SK-N-SH (cell line): ENCODE data around the gene SLC17A3. TPM values are rescaled to one million over a fixed set of nuclear protein-coding genes. Genes with fewer than 3 reads are reported as not detected.

ENCODE experiments used
- CTCF ChIA-PET: fragments of 300-600, 350-600 bp; formaldehyde crosslinking; extraction: SDS; loops from one replicate; lab custom pipeline; 2021; lab: Yijun Ruan, JAX
- POLR2A ChIA-PET: fragments of 350-600 bp; sonication (Branson Sonifier 250); formaldehyde crosslinking; extraction: SDS; loops from one replicate; lab custom pipeline; 2020; ENCODE audit warnings: antibody characterized with exemption, inconsistent platforms; lab: Yijun Ruan, JAX
- DNase-seq: peaks from one replicate; pipeline ENCODE4 v3.0.0; 2012
- H2AFZ ChIP-seq: fragments of 200-600 bp; sonication (generic); 2 replicates; pipeline ENCODE4 v1.8.1; 2016; ENCODE audit warnings: antibody characterized with exemption, mild to moderate bottlenecking, low read depth
- H3F3A ChIP-seq: fragments of 200-600 bp; sonication (generic); replicated peaks from 2 replicates; pipeline ENCODE3; 2016; ENCODE audit warnings: antibody characterized with exemption, mild to moderate bottlenecking; ENCODE audit not compliant: insufficient read depth
- H3K27ac ChIP-seq, 2 experiments: fragments of 200-500 bp in 1 of 2; fragments of 200-600 bp in 1 of 2; sonication (Bioruptor generic) in 1 of 2; sonication (generic), shearing (Covaris generic) in 1 of 2; 2 replicates each; pipeline versions ENCODE4 v1.5.1 to v1.6.1; 2014 to 2016; ENCODE audit warnings: low read depth in 2 of 2, inconsistent platforms in 1 of 2, low read length in 1 of 2, mild to moderate bottlenecking in 1 of 2, mixed read lengths in 1 of 2
- H3K27me3 ChIP-seq: fragments of 200-600 bp; sonication (generic), shearing (Covaris generic); 2 replicates; pipeline ENCODE4 v1.6.1; 2016; ENCODE audit warnings: mixed run types; ENCODE audit not compliant: insufficient read depth
- H3K36me3 ChIP-seq, 2 experiments: fragments of 200-500 bp in 1 of 2; fragments of 200-600 bp in 1 of 2; sonication (Bioruptor generic) in 1 of 2; sonication (generic) in 1 of 2; replicated peaks in 1 of 2; 2 replicates each; pipeline versions ENCODE3 to v1.5.1; 2014 to 2016; ENCODE audit warnings: low read length in 1 of 2, mild to moderate bottlenecking in 1 of 2; ENCODE audit not compliant: insufficient read depth in 2 of 2, control insufficient read depth in 1 of 2
- H3K4me1 ChIP-seq, 2 experiments: fragments of 200-500 bp in 1 of 2; fragments of 200-600 bp in 1 of 2; sonication (Bioruptor generic) in 1 of 2; sonication (generic), shearing (Covaris generic) in 1 of 2; 2 replicates each; pipeline versions ENCODE4 v1.5.1 to v1.6.1; 2014 to 2016; ENCODE audit warnings: low read depth in 1 of 2, low read length in 1 of 2, mixed run types in 1 of 2; ENCODE audit not compliant: insufficient read depth in 2 of 2, control insufficient read depth in 1 of 2
- H3K4me2 ChIP-seq: fragments of 200-600 bp; sonication (generic), shearing (Covaris generic); 2 replicates; pipeline ENCODE4 v1.6.1; 2017; ENCODE audit warnings: mixed run types
- H3K4me3 ChIP-seq, 2 experiments: fragments of 200-500 bp in 1 of 2; fragments of 200-600 bp in 1 of 2; sonication (Bioruptor generic) in 1 of 2; sonication (generic), shearing (Covaris generic) in 1 of 2; 2 replicates each; pipeline versions ENCODE4 v1.5.1 to v1.8.1; 2014 to 2016; ENCODE audit warnings: low read depth in 2 of 2, inconsistent platforms in 1 of 2, low read length in 1 of 2, mild to moderate bottlenecking in 1 of 2, mixed read lengths in 1 of 2, moderate library complexity in 1 of 2
- H3K79me2 ChIP-seq: fragments of 200-600 bp; sonication (generic); 2 replicates; pipeline ENCODE4 v1.8.1; 2017; ENCODE audit warnings: mild to moderate bottlenecking; ENCODE audit not compliant: insufficient read depth
- H3K9ac ChIP-seq: fragments of 200-600 bp; sonication (generic); 2 replicates; pipeline ENCODE4 v1.6.1; 2017; ENCODE audit warnings: mixed run types
- H3K9me2 ChIP-seq: fragments of 200-600 bp; sonication (generic); 2 replicates; pipeline ENCODE4 v1.6.1; 2017; ENCODE audit warnings: mixed run types
- H3K9me3 ChIP-seq: fragments of 200-600 bp; sonication (generic); 2 replicates; pipeline ENCODE4 v1.6.1; 2017; ENCODE audit warnings: mixed run types, mild to moderate bottlenecking, moderate library complexity
- H4K20me1 ChIP-seq: fragments of 200-600 bp; sonication (generic); 2 replicates; pipeline ENCODE4 v1.6.1; 2017; ENCODE audit warnings: mild to moderate bottlenecking, mixed run types; ENCODE audit not compliant: insufficient read depth
- CHD2 ChIP-seq: fragments of 150-350 bp; IDR thresholded peaks from 2 replicates; pipeline ENCODE4 v1.6.1; 2018; ENCODE audit warnings: low read length; ENCODE audit not compliant: partially characterized antibody
- EZH2phosphoT487 ChIP-seq: fragments of 200-600 bp; sonication (generic); IDR thresholded peaks from 2 replicates; pipeline ENCODE4 v1.6.1; 2017; ENCODE audit warnings: low read depth, mixed run types, mild to moderate bottlenecking, antibody characterized with exemption, moderate library complexity, borderline replicate concordance
- FOSL2 ChIP-seq: IDR thresholded peaks from 2 replicates; pipeline ENCODE4 v1.4.0; 2012; ENCODE audit warnings: low read depth, mild to moderate bottlenecking, moderate library complexity, borderline replicate concordance
- GABPA ChIP-seq: IDR thresholded peaks from 2 replicates; pipeline ENCODE4 v1.4.0; 2012; ENCODE audit warnings: low read depth, mild to moderate bottlenecking
- GATA2 ChIP-seq: sonication (generic); formaldehyde crosslinking; IDR thresholded peaks from 2 replicates; pipeline ENCODE4 v1.5.0; 2020; ENCODE audit warnings: mild to moderate bottlenecking, missing genetic modification reagents
- IRF3 ChIP-seq: fragments of 150-350 bp; IDR thresholded peaks from 2 replicates; pipeline ENCODE4 v1.6.1; 2016; ENCODE audit warnings: mild to moderate bottlenecking, low read depth, low read length
- JUND ChIP-seq: IDR thresholded peaks from 2 replicates; pipeline ENCODE4 v1.4.0; 2012
- MAX ChIP-seq: IDR thresholded peaks from 2 replicates; pipeline ENCODE4 v1.4.0; 2012; ENCODE audit warnings: low read depth
- NFIC ChIP-seq: IDR thresholded peaks from 2 replicates; pipeline ENCODE4 v1.4.0; 2012; ENCODE audit warnings: borderline replicate concordance
- NRF1 ChIP-seq: IDR thresholded peaks from 2 replicates; pipeline ENCODE4 v1.6.1; 2012; ENCODE audit warnings: low read depth, mild to moderate bottlenecking, low read length
- RCOR1 ChIP-seq: fragments of 150-350 bp; IDR thresholded peaks from 2 replicates; pipeline ENCODE4 v1.6.1; 2017; ENCODE audit warnings: antibody characterized with exemption, low read length
- RFX5 ChIP-seq: IDR thresholded peaks from 2 replicates; pipeline ENCODE4 v1.6.1; 2012; ENCODE audit warnings: mild to moderate bottlenecking, improper control_type of control experiment, low read length
- SIN3A ChIP-seq: IDR thresholded peaks from 2 replicates; pipeline ENCODE4 v1.6.1; 2012; ENCODE audit warnings: low read depth, mild to moderate bottlenecking, low read length, moderate library complexity, borderline replicate concordance
- TCF12 ChIP-seq: IDR thresholded peaks from 2 replicates; pipeline ENCODE4 v1.4.0; 2012
- USF1 ChIP-seq: IDR thresholded peaks from 2 replicates; pipeline ENCODE4 v1.4.0; 2012; ENCODE audit warnings: low read depth, borderline replicate concordance
- USF2 ChIP-seq: fragments of 150-350 bp; IDR thresholded peaks from 2 replicates; pipeline ENCODE4 v1.6.1; 2017; ENCODE audit warnings: antibody characterized with exemption, low read length, low read depth, borderline replicate concordance
- YY1 ChIP-seq: IDR thresholded peaks from 2 replicates; pipeline ENCODE4 v1.4.0; 2012; ENCODE audit warnings: low read depth, mild to moderate bottlenecking
- WGBS: methylation state at CpG from one replicate; pipeline ENCODE4 v1.1.6; 2017; ENCODE audit warnings: low lambda C conversion rate; 5-methylcytosine and 5-hydroxymethylcytosine counted together
- polyA plus RNA-seq, 3 experiments: library from polyadenylated mRNA; depleted of rRNA; stranded (reverse); fragments of >200 nt; gene quantifications; 2 replicates each; pipeline ENCODE4 v1.2.3, GENCODE V29; 2012

Gene SLC17A3
- polyA plus RNA-seq, 1 of the 3 experiments (the other 2 are of a cell fraction): not detected

GRCh38 chr6:25830458-25830857, 43.6 kb downstream of the SLC17A3 start (continued):
- TF ChIP-seq NRF1 (no peak), USF2 (no peak), RCOR1 (no peak)

GRCh38 chr6:25829375-25829774, 44.7 kb downstream of the SLC17A3 start:
- no peak overlapping the region for H2AFZ ChIP-seq
- H3F3A ChIP-seq: no peaks in the 10 kb centered on the region
- no peak overlapping the region for H3K4me3 ChIP-seq
- no peak overlapping the region for H3K4me2 ChIP-seq
- POLR2A ChIA-PET: no interaction called here
- H3K4me1 ChIP-seq: no peaks in the 10 kb centered on the region
- CTCF ChIA-PET: no interaction called here
- H3K9me3 ChIP-seq: no peaks in the 10 kb centered on the region
- H3K79me2 ChIP-seq: no peaks in the 10 kb centered on the region
- WGBS: 61% methylated on average over 1 of the region's 1 CpG
- TF ChIP-seq IRF3 (no peak), NRF1 (no peak), MAX (no peak), FOSL2 (no peak), EZH2phosphoT487 (no peak), RCOR1 (no peak), SIN3A (no peak), JUND (no peak), TCF12 (no peak), GABPA (no peak), YY1 (no peak), USF2 (no peak), RFX5 (no peak), NFIC (no peak), USF1 (no peak), CHD2 (no peak), GATA2 (CRISPR knock-in tag) (no peak)
- TF ChIP-seq, all 33 proteins: peak for 0
- no peaks in the 10 kb centered on the region for H3K27me3 ChIP-seq
- H4K20me1 ChIP-seq: no peaks in the 10 kb centered on the region
- H3K9me2 ChIP-seq: no peaks in the 10 kb centered on the region
- no peak overlapping the region for H3K27ac ChIP-seq
- DNase-seq: no peak
- no peak overlapping the region for H3K9ac ChIP-seq
- no peaks in the 10 kb centered on the region for H3K36me3 ChIP-seq
